K562 (cell line): ENCODE results near the gene OR4D6. TPM values are rescaled to one million over a fixed set of nuclear protein-coding genes. Genes with fewer than 3 reads are reported as not detected.
"Not testable (repeated sequence)": the region's sequence is repeated elsewhere in the genome, so short reads cannot be mapped to it uniquely, and the experiment has no call there.

Experiments used
- ATAC-seq: fragments of 200-7000 bp; cut with Tn5 transposase; 3 replicates; pipeline ENCODE4 v1.9.1; 2020; ENCODE audit warnings: moderate library complexity
- BruUV-seq: library from RNA; stranded (reverse); fragments of 400-500 nt; replicated peaks from 2 replicates; lab custom pipeline; 2021; lab: Mats Ljungman, UMichigan
- CTCF ChIA-PET: fragments of 300-600 bp; formaldehyde crosslinking; extraction: SDS; loops from one replicate; lab custom pipeline; 2021; ENCODE audit warnings: low intra/inter-chr PET ratio; lab: Yijun Ruan, JAX
- POLR2A ChIA-PET: fragments of 300-600, 350-650 bp; sonication (Branson Sonifier 250); formaldehyde crosslinking; extraction: SDS; loops from one replicate; lab custom pipeline; 2021; ENCODE audit warnings: antibody characterized with exemption, inconsistent platforms; lab: Yijun Ruan, JAX
- DNase-seq, 4 experiments: peaks; one replicate each; pipeline versions ENCODE4 v3.0.0 to v3.0.0-alpha.2; 2011 to 2018; ENCODE audit warnings: low spot score in 3 of 4, mixed read lengths in 3 of 4; ENCODE audit errors: extremely low read depth in 1 of 4
- FAIRE-seq: peaks from 2 replicates; lab custom pipeline; 2011; peaks lifted over from hg19 to GRCh38; lab: Jason Lieb, UNC
- H2AFZ ChIP-seq: 2 replicates; pipeline ENCODE4 v1.6.0; 2011; ENCODE audit warnings: low read depth, low read length, control low read depth, inconsistent platforms
- H3K27ac ChIP-seq: fragments of 200-600 bp; 3 replicates; pipeline ENCODE4 v1.8.0; 2011; ENCODE audit warnings: low read depth, mild to moderate bottlenecking, control low read depth, inconsistent platforms, low read length, moderate library complexity, mixed read lengths; ENCODE audit errors: extremely low read depth
- H3K27me3 ChIP-seq, 2 experiments: fragments of 300-600 bp in 1 of 2; 2 replicates in 1 of 2; 3 replicates in 1 of 2; pipeline versions ENCODE4 v1.6.0 to v1.8.0; 2011; ENCODE audit warnings: inconsistent platforms in 2 of 2, low read length in 2 of 2, mild to moderate bottlenecking in 1 of 2, mixed read lengths in 1 of 2, moderate library complexity in 1 of 2; ENCODE audit not compliant: control insufficient read depth in 2 of 2, insufficient read depth in 2 of 2
- H3K36me3 ChIP-seq: fragments of 300-600 bp; 3 replicates; pipeline ENCODE4 v1.8.0; 2011; ENCODE audit warnings: mild to moderate bottlenecking, low read length, inconsistent platforms; ENCODE audit not compliant: control insufficient read depth, insufficient read depth
- H3K4me1 ChIP-seq, 2 experiments: fragments of 200-600 bp in 1 of 2; replicated peaks in 1 of 2; 2 replicates in 1 of 2; 3 replicates in 1 of 2; pipeline versions ENCODE4 v1.5.1 to v1.8.0; 2011; ENCODE audit warnings: inconsistent platforms in 2 of 2, low read length in 2 of 2, mild to moderate bottlenecking in 1 of 2, mixed read lengths in 1 of 2, moderate library complexity in 1 of 2; ENCODE audit not compliant: control insufficient read depth in 2 of 2, insufficient read depth in 2 of 2
- H3K4me2 ChIP-seq: 2 replicates; pipeline ENCODE4 v1.6.1; 2011; ENCODE audit warnings: low read length, control low read depth, inconsistent platforms, mixed read lengths; ENCODE audit not compliant: insufficient read depth
- H3K4me3 ChIP-seq: fragments of 200-600 bp; sonication (generic), shearing (Covaris generic); 2 replicates; pipeline ENCODE4 v1.5.1; 2016; ENCODE audit warnings: control low read depth, inconsistent platforms
- H3K79me2 ChIP-seq: fragments of 200-600 bp; 3 replicates; pipeline ENCODE4 v1.8.0; 2011; ENCODE audit warnings: low read length, inconsistent platforms; ENCODE audit not compliant: control insufficient read depth, insufficient read depth
- H3K9ac ChIP-seq, 2 experiments: 2 replicates each; pipeline versions ENCODE4 v1.6.0 to v1.6.1; 2011; ENCODE audit warnings: low read depth in 2 of 2, low read length in 2 of 2, control low read depth in 1 of 2, inconsistent platforms in 1 of 2, mild to moderate bottlenecking in 1 of 2, mixed read lengths in 1 of 2; ENCODE audit not compliant: insufficient read depth in 1 of 2
- H3K9me1 ChIP-seq: one replicate; pipeline ENCODE4 v1.6.0; 2011; ENCODE audit warnings: inconsistent platforms, mild to moderate bottlenecking, low read length, moderate library complexity; ENCODE audit not compliant: control insufficient read depth, insufficient read depth
- H3K9me3 ChIP-seq: replicated peaks from 2 replicates; pipeline ENCODE4 v1.5.1; 2011; ENCODE audit warnings: low read depth, low read length, inconsistent platforms; ENCODE audit not compliant: control insufficient read depth, insufficient read depth
- H4K20me1 ChIP-seq: replicated peaks from 2 replicates; pipeline ENCODE4 v1.6.1; 2011; ENCODE audit warnings: low read length, inconsistent platforms, mixed read lengths; ENCODE audit not compliant: control insufficient read depth, insufficient read depth
- BHLHE40 ChIP-seq: IDR thresholded peaks from 2 replicates; pipeline ENCODE4 v1.6.1; 2011; ENCODE audit warnings: low read length, improper control_type of control experiment
- WGBS: fragments of 100-300 bp; shearing (Covaris generic); methylation state at CpG from one replicate; pipeline ENCODE4 v1.1.6; 2016; ENCODE audit warnings: low coverage, mixed read lengths; ENCODE audit not compliant: insufficient coverage; ENCODE audit errors: missing lambda C conversion rate; 5-methylcytosine and 5-hydroxymethylcytosine counted together
- in situ Hi-C: fragments of 300-500 bp; cut with MboI; formaldehyde crosslinking; loops from 4 replicates; pipeline ENCODE4 v1.15.0; 2018; ENCODE audit warnings: inconsistent platforms, mixed read lengths
- intact Hi-C: fragments of 100-400 bp; cut with micrococcal nuclease; formaldehyde crosslinking; loops from 2 replicates; pipeline ENCODE4 v1.14.2; 2022
- polyA plus RNA-seq, 8 experiments: library from polyadenylated mRNA; depleted of rRNA in 4 of 8; stranded (reverse) in 5 of 8; unstranded in 3 of 8; fragments of >200 nt; fragmentation: Nextera tagmentation in 2 of 8; fragmentation: Illumina TruSeq in 1 of 8; extraction: Ambion mirVana in 2 of 8; extraction: Trizol in 1 of 8; gene quantifications; 2 replicates each; pipeline versions ENCODE4 v1.2.1 to v1.2.3, GENCODE V29; 2011 to 2014; ENCODE audit warnings: inconsistent platforms in 1 of 8, missing spikeins in 1 of 8
- total RNA-seq, 7 experiments: library from RNA; depleted of rRNA in 6 of 7; stranded (reverse); fragments of >200 nt in 6 of 7; fragmentation: Illumina TruSeq in 2 of 7; extraction: Trizol in 2 of 7; gene quantifications; 2 replicates each; pipeline versions ENCODE4 v1.2.1 to v1.2.3, GENCODE V29; 2011 to 2021; ENCODE audit warnings: low replicate concordance in 1 of 7
- TF ChIP-seq, protein P1 (sequence below), 3 experiments: fragments of 200-800 bp in 1 of 3; fragments of 250-450 bp in 1 of 3; fragments of 450-650 bp in 1 of 3; sonication (Bioruptor Pico) in 1 of 3; sonication (Bioruptor generic) in 1 of 3; formaldehyde crosslinking in 1 of 3; IDR thresholded peaks; 2 replicates each; pipeline versions ENCODE4 v1.6.1 to v1.8.0; 2016 to 2022; ENCODE audit warnings: mild to moderate bottlenecking in 2 of 3, missing genetic modification characterization in 2 of 3, missing compliant biosample characterization in 1 of 3, moderate library complexity in 1 of 3
- TF ChIP-seq, protein P2 (sequence below), 2 experiments: fragments of 450-650 bp; IDR thresholded peaks; 2 replicates each; pipeline ENCODE4 v1.6.1; 2018; ENCODE audit warnings: mild to moderate bottlenecking in 2 of 2, low read depth in 1 of 2; ENCODE audit not compliant: partially characterized antibody in 2 of 2

OR4D6 gene
- total and polyA plus RNA-seq, 9 of the 15 experiments (the other 6 are each of a cell fraction or from before 2014, with no cell fraction given), result not detected

DNA sequence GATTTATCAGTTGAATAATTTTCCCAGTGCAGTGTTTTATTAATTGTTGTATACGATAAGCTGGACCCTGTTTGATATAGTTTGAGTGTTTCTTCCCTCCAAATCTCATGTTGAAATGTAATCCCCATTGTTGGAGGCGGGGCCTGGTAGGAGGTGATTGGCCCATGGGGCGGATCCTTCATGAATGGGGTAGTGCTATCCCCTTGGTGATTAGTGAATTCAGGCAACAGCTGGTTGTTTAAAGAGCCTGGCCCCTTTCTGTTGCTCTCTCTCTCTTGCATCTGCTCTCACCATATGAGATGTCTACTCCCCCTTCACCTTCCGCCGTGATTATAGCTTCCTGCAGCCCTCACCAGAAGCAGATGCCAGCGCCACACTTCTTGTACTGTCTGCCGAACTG is 19.0 kb upstream of the OR4D6 start (continued):
- TF ChIP-seq, protein P1, sequence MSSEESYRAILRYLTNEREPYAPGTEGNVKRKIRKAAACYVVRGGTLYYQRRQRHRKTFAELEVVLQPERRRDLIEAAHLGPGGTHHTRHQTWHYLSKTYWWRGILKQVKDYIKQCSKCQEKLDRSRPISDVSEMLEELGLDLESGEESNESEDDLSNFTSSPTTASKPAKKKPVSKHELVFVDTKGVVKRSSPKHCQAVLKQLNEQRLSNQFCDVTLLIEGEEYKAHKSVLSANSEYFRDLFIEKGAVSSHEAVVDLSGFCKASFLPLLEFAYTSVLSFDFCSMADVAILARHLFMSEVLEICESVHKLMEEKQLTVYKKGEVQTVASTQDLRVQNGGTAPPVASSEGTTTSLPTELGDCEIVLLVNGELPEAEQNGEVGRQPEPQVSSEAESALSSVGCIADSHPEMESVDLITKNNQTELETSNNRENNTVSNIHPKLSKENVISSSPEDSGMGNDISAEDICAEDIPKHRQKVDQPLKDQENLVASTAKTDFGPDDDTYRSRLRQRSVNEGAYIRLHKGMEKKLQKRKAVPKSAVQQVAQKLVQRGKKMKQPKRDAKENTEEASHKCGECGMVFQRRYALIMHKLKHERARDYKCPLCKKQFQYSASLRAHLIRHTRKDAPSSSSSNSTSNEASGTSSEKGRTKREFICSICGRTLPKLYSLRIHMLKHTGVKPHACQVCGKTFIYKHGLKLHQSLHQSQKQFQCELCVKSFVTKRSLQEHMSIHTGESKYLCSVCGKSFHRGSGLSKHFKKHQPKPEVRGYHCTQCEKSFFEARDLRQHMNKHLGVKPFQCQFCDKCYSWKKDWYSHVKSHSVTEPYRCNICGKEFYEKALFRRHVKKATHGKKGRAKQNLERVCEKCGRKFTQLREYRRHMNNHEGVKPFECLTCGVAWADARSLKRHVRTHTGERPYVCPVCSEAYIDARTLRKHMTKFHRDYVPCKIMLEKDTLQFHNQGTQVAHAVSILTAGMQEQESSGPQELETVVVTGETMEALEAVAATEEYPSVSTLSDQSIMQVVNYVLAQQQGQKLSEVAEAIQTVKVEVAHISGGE (CRISPR knock-in tag; IDR thresholded peaks at IDR 0.05), result no peak
- no peak for TF ChIP-seq BHLHE40

GRCh38 chr11:59445624-59446023 is 11.1 kb upstream of the OR4D6 start:
- ATAC-seq, H3K9me1 ChIP-seq, H2AFZ ChIP-seq, H3K4me3 ChIP-seq, H3K79me2 ChIP-seq, POLR2A ChIA-PET, H3K9ac ChIP-seq, intact Hi-C loops, H3K36me3 ChIP-seq, H4K20me1 ChIP-seq, DNase-seq, FAIRE-seq, H3K27me3 ChIP-seq, in situ Hi-C loops, H3K4me2 ChIP-seq, H3K9me3 ChIP-seq, CTCF ChIA-PET, H3K4me1 ChIP-seq, BruUV-seq, H3K27ac ChIP-seq: not testable (repeated sequence)
- WGBS, result 0% methylated on average over 1 of the region's 1 CpG
- TF ChIP-seq, protein P2, sequence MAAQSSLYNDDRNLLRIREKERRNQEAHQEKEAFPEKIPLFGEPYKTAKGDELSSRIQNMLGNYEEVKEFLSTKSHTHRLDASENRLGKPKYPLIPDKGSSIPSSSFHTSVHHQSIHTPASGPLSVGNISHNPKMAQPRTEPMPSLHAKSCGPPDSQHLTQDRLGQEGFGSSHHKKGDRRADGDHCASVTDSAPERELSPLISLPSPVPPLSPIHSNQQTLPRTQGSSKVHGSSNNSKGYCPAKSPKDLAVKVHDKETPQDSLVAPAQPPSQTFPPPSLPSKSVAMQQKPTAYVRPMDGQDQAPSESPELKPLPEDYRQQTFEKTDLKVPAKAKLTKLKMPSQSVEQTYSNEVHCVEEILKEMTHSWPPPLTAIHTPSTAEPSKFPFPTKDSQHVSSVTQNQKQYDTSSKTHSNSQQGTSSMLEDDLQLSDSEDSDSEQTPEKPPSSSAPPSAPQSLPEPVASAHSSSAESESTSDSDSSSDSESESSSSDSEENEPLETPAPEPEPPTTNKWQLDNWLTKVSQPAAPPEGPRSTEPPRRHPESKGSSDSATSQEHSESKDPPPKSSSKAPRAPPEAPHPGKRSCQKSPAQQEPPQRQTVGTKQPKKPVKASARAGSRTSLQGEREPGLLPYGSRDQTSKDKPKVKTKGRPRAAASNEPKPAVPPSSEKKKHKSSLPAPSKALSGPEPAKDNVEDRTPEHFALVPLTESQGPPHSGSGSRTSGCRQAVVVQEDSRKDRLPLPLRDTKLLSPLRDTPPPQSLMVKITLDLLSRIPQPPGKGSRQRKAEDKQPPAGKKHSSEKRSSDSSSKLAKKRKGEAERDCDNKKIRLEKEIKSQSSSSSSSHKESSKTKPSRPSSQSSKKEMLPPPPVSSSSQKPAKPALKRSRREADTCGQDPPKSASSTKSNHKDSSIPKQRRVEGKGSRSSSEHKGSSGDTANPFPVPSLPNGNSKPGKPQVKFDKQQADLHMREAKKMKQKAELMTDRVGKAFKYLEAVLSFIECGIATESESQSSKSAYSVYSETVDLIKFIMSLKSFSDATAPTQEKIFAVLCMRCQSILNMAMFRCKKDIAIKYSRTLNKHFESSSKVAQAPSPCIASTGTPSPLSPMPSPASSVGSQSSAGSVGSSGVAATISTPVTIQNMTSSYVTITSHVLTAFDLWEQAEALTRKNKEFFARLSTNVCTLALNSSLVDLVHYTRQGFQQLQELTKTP (IDR thresholded peaks at IDR 0.05; ENCODE audit: low read depth in 1 of 2, partially characterized antibody in 2 of 2), result peak in 1 of 2 experiments; percentile 95
